GM15510 (cell line): Measurements from ENCODE around the gene SGTB.

Experiments
- POLR2A ChIP-seq: IDR thresholded peaks from 3 replicates; pipeline ENCODE4 v1.6.1; 2011; ENCODE audit warnings: borderline replicate concordance; ENCODE audit not compliant: insufficient read length; ENCODE audit errors: extremely low read depth

SGTB gene

GRCh38 chr5:65646938-65647337, 75.0 kb downstream of the SGTB start:
- no peak for TF ChIP-seq POLR2A

GRCh38 chr5:65640240-65640639, 81.7 kb downstream of the SGTB start:
- no peak for TF ChIP-seq POLR2A

GRCh38 chr5:65630981-65631380, 90.9 kb downstream of the SGTB start:
- no peak for TF ChIP-seq POLR2A

- TF ChIP-seq POLR2A, result no peak
Measured at GRCh38 chr5:65625743-65626142, 96.2 kb downstream of the SGTB start.

- peak; percentile 56 for TF ChIP-seq POLR2A
Measured at GRCh38 chr5:65624571-65625555, 97.0 kb downstream of the SGTB start, which contains the start of the genes SHLD3 and TRAPPC13. SHLD3 (plus strand) TSS chr5:65625027; CDS start chr5:65629588, 4,561 bp downstream. TRAPPC13 (plus strand) TSS chr5:65625027; CDS start chr5:65625061, 34 bp downstream.

- peak; percentile 72 for TF ChIP-seq POLR2A
Measured at GRCh38 chr5:65624025-65624570, 97.8 kb downstream of the SGTB start, which contains the start of gene TRIM23. TRIM23 (minus strand) TSS chr5:65624333; CDS start chr5:65624274, 59 bp downstream.

GRCh38 chr5:65623482-65623881, 98.4 kb downstream of the SGTB start:
- no peak for TF ChIP-seq POLR2A

GRCh38 chr5:65620021-65620420, 101.9 kb downstream of the SGTB start:
- no peak for TF ChIP-seq POLR2A
